PFSK-1 (cell line): Measurements from ENCODE around the gene MED6.

Source experiments
- POLR2AphosphoS5 ChIP-seq: IDR thresholded peaks from 2 replicates; pipeline ENCODE4 v1.6.1; 2012; ENCODE audit warnings: low read depth, mild to moderate bottlenecking, control low read depth, low read length, moderate library complexity
- SIN3A ChIP-seq: IDR thresholded peaks from 2 replicates; pipeline ENCODE4 v1.6.1; 2012; ENCODE audit warnings: mild to moderate bottlenecking, low read length, moderate library complexity, borderline replicate concordance; ENCODE audit not compliant: insufficient read depth
- TAF1 ChIP-seq: IDR thresholded peaks from 2 replicates; pipeline ENCODE4 v1.6.1; 2012; ENCODE audit warnings: low read length, control low read depth, borderline replicate concordance; ENCODE audit not compliant: insufficient read depth
- TF ChIP-seq, protein P1 (sequence below), 2 experiments: IDR thresholded peaks; 2 replicates each; pipeline versions ENCODE4 v1.6.1 to v1.8.0; 2011 to 2012; ENCODE audit warnings: low read depth in 2 of 2, low read length in 2 of 2, control low read depth in 1 of 2, inconsistent platforms in 1 of 2, mild to moderate bottlenecking in 1 of 2, moderate library complexity in 1 of 2; ENCODE audit not compliant: insufficient read depth in 1 of 2

DNA sequence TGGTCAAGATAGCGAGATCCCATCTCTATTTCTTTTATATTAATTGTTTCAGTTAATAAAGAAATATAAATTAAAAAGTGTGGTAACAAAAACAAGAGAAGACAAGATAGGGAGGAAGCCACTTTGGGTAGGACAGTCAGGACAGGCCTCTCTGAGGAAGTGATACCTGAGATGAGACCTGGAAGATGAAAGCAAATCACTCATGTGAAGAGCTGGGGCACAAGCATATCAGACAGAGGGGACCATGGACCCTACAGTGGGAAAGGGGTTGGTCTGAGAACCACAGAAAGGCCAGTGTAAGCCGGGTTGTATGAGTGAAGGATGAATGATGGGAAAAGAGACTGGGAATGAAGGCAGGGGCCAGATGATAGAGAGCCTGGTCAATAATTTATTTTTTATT, 1.8 kb upstream of the MED6 start:
- TF ChIP-seq, protein P1, sequence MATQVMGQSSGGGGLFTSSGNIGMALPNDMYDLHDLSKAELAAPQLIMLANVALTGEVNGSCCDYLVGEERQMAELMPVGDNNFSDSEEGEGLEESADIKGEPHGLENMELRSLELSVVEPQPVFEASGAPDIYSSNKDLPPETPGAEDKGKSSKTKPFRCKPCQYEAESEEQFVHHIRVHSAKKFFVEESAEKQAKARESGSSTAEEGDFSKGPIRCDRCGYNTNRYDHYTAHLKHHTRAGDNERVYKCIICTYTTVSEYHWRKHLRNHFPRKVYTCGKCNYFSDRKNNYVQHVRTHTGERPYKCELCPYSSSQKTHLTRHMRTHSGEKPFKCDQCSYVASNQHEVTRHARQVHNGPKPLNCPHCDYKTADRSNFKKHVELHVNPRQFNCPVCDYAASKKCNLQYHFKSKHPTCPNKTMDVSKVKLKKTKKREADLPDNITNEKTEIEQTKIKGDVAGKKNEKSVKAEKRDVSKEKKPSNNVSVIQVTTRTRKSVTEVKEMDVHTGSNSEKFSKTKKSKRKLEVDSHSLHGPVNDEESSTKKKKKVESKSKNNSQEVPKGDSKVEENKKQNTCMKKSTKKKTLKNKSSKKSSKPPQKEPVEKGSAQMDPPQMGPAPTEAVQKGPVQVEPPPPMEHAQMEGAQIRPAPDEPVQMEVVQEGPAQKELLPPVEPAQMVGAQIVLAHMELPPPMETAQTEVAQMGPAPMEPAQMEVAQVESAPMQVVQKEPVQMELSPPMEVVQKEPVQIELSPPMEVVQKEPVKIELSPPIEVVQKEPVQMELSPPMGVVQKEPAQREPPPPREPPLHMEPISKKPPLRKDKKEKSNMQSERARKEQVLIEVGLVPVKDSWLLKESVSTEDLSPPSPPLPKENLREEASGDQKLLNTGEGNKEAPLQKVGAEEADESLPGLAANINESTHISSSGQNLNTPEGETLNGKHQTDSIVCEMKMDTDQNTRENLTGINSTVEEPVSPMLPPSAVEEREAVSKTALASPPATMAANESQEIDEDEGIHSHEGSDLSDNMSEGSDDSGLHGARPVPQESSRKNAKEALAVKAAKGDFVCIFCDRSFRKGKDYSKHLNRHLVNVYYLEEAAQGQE (IDR thresholded peaks at IDR 0.05; ENCODE audit: insufficient read depth in 1 of 2, low read depth in 2 of 2, low read length in 2 of 2): no peak
- no peak for TF ChIP-seq TAF1
- no peak for TF ChIP-seq POLR2AphosphoS5
- no peak for TF ChIP-seq SIN3A
